ENCODE measurements around the gene APLNR.

DNA sequence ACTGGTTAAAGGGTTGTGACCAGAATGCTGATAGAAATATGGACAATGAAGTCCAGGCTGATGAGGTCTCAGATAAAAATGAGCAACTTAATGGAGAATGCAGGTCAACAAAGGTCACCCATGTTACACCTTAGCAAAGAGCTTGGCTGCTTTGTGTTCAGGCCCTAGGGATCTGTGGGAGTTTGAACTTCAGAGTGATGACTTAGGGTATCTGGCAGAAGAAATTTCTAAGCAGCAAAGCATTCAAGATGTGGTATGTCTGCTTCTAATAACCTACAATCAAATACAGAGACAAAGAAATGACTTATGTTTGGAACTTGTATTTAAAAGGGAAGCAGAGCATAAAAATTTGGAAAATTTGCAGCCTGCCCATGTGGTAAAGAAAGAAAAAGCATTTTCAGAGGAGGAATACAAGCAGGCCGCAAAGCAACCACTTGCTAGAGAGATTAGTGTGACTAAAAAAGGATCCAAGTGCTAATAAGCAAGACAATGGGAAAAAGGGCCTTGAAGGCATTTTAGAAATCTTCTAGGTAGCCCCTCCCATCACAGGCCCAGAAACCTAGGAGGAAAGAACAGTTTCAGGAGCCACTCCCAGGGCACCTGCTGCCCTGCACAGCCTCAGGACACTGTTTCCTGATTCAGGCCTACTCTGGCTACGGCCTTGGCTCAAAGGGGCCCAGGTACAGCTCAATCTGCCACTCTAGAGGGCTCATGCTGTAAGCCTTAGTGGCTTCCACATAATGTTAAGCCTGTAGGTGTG, 46.4 kb upstream of the APLNR start:
- no peak for TF ChIP-seq EZH2 (IDR thresholded peaks at IDR 0.05; ENCODE audit: insufficient read depth, poor library complexity, severe bottlenecking)
- no peak for TF ChIP-seq EZH2phosphoT487 (IDR thresholded peaks at IDR 0.05; ENCODE audit: insufficient read depth, low read depth)
